ENCODE results near the gene SLC44A5. TPM values are rescaled to one million over a fixed set of nuclear protein-coding genes. Genes with fewer than 3 reads are reported as not detected.

SLC44A5 gene
- total and polyA plus RNA-seq, 2 experiments from 2014 or later, result 3.3 to 11.7 TPM

GRCh38 chr1:75203415-75204277, 407.3 kb downstream of the SLC44A5 start:
- Histone ChIP-seq H3K79me2 (replicated peaks; ENCODE audit: insufficient read depth) (no peaks in the 10 kb centered on the region), H3K4me2 (no peak overlapping the region), H4K20me1 (replicated peaks; ENCODE audit: insufficient read depth) (no peaks in the 10 kb centered on the region; the same call in 1 of the 2 replicates), H3K4me3 (no peak overlapping the region), H3F3A (replicated peaks; ENCODE audit: low read depth) (no peaks in the 10 kb centered on the region), H3K27ac (ENCODE audit: low read depth) (no peak overlapping the region), H3K36me3 (ENCODE audit: insufficient read depth) (no peaks in the 10 kb centered on the region), H3K9me2 (ENCODE audit: insufficient read depth) (no peaks in the 10 kb centered on the region), H3K27me3 (ENCODE audit: insufficient read depth) (no peaks in the 10 kb centered on the region), H3K4me1 (ENCODE audit: insufficient read depth) (peaks cover 5% of the 10 kb centered on the region; the same call in 1 of the 2 replicates), H2AFZ (no peak overlapping the region)
- ATAC-seq (peak; percentile 72), DNase-seq (ENCODE audit: low spot score) (peak; percentile 76)
- Mint-ChIP-seq H3K27me3 (ENCODE audit: insufficient read depth, low read depth, poor library complexity) (no peaks in the 10 kb centered on the region), H3K27ac (no peak overlapping the region), H3K4me1 (peaks cover 10% of the 10 kb centered on the region; the same call in 2 of the 3 replicates), H3K9me3 (no peaks in the 10 kb centered on the region), H3K4me3 (no peak overlapping the region), H3K36me3 (ENCODE audit: low read depth) (no peaks in the 10 kb centered on the region)
- TF ChIP-seq CTCF (conservative IDR thresholded peaks at IDR 0.05; ENCODE audit: low read depth in 2 of 2) (peak; percentile 81 to 99), EZH2 (IDR thresholded peaks at IDR 0.05; ENCODE audit: low read depth, unreplicated experiment) (no peak)

DNA sequence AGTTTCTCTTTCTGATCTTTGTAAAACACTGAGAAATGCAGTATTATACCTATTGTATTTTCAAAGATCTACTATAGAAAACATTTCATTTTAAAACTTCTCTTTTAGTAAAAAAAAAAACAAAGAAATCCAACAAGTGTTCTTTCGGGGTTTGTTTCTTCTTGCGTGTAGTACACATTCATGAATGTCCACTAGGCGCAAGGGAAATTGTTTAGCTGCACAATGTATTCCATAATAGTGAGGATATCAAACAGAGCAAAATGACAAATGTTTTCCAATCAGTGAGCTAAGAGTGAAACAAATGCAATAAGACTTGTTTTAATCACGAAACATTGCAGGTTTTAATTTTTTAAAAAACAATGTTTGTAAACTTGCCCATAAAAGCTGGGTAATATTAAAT, 408.2 kb downstream of the SLC44A5 start:
- no peak overlapping the region for H3K4me3 ChIP-seq
- DNase-seq (ENCODE audit: low spot score) (no peak), ATAC-seq (no peak)
- TF ChIP-seq ETS1 (IDR thresholded peaks at IDR 0.05) (no peak), POLR2AphosphoS5 (IDR thresholded peaks at IDR 0.05; ENCODE audit: low read depth) (no peak), NANOG (IDR thresholded peaks at IDR 0.05; ENCODE audit: borderline replicate concordance) (no peak), CTCF (conservative IDR thresholded peaks at IDR 0.05; ENCODE audit: low read depth in 2 of 2) (no peak), EZH2phosphoT487 (IDR thresholded peaks at IDR 0.05; ENCODE audit: unreplicated experiment) (no peak), STAT1 (IDR thresholded peaks at IDR 0.05; ENCODE audit: unreplicated experiment) (no peak), JUNB (IDR thresholded peaks at IDR 0.05; ENCODE audit: unreplicated experiment) (no peak)
- TF ChIP-seq, protein P1, sequence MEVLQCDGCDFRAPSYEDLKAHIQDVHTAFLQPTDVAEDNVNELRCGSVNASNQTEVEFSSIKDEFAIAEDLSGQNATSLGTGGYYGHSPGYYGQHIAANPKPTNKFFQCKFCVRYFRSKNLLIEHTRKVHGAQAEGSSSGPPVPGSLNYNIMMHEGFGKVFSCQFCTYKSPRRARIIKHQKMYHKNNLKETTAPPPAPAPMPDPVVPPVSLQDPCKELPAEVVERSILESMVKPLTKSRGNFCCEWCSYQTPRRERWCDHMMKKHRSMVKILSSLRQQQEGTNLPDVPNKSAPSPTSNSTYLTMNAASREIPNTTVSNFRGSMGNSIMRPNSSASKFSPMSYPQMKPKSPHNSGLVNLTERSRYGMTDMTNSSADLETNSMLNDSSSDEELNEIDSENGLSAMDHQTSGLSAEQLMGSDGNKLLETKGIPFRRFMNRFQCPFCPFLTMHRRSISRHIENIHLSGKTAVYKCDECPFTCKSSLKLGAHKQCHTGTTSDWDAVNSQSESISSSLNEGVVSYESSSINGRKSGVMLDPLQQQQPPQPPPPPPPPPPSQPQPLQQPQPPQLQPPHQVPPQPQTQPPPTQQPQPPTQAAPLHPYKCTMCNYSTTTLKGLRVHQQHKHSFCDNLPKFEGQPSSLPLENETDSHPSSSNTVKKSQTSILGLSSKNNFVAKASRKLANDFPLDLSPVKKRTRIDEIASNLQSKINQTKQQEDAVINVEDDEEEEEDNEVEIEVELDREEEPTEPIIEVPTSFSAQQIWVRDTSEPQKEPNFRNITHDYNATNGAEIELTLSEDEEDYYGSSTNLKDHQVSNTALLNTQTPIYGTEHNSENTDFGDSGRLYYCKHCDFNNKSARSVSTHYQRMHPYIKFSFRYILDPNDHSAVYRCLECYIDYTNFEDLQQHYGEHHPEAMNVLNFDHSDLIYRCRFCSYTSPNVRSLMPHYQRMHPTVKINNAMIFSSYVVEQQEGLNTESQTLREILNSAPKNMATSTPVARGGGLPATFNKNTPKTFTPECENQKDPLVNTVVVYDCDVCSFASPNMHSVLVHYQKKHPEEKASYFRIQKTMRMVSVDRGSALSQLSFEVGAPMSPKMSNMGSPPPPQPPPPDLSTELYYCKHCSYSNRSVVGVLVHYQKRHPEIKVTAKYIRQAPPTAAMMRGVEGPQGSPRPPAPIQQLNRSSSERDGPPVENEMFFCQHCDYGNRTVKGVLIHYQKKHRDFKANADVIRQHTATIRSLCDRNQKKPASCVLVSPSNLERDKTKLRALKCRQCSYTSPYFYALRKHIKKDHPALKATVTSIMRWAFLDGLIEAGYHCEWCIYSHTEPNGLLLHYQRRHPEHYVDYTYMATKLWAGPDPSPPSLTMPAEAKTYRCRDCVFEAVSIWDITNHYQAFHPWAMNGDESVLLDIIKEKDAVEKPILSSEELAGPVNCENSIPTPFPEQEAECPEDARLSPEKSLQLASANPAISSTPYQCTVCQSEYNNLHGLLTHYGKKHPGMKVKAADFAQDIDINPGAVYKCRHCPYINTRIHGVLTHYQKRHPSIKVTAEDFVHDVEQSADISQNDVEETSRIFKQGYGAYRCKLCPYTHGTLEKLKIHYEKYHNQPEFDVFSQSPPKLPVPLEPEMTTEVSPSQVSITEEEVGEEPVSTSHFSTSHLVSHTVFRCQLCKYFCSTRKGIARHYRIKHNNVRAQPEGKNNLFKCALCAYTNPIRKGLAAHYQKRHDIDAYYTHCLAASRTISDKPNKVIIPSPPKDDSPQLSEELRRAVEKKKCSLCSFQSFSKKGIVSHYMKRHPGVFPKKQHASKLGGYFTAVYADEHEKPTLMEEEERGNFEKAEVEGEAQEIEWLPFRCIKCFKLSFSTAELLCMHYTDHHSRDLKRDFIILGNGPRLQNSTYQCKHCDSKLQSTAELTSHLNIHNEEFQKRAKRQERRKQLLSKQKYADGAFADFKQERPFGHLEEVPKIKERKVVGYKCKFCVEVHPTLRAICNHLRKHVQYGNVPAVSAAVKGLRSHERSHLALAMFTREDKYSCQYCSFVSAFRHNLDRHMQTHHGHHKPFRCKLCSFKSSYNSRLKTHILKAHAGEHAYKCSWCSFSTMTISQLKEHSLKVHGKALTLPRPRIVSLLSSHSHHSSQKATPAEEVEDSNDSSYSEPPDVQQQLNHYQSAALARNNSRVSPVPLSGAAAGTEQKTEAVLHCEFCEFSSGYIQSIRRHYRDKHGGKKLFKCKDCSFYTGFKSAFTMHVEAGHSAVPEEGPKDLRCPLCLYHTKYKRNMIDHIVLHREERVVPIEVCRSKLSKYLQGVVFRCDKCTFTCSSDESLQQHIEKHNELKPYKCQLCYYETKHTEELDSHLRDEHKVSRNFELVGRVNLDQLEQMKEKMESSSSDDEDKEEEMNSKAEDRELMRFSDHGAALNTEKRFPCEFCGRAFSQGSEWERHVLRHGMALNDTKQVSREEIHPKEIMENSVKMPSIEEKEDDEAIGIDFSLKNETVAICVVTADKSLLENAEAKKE (CRISPR knock-in tag; IDR thresholded peaks at IDR 0.05), result no peak

More for the DNA sequence above, 408.2 kb downstream of the SLC44A5 start:
- Histone ChIP-seq H3K79me2 (replicated peaks; ENCODE audit: insufficient read depth) (no peaks in the 10 kb centered on the region), H3K27me3 (ENCODE audit: insufficient read depth) (no peaks in the 10 kb centered on the region), H4K20me1 (replicated peaks; ENCODE audit: insufficient read depth) (no peaks in the 10 kb centered on the region; the same call in 1 of the 2 replicates), H3K36me3 (ENCODE audit: insufficient read depth) (no peaks in the 10 kb centered on the region), H3K27ac (ENCODE audit: low read depth) (no peak overlapping the region), H2AFZ (no peak overlapping the region), H3K4me2 (no peak overlapping the region), H3K9me2 (ENCODE audit: insufficient read depth) (no peaks in the 10 kb centered on the region), H3F3A (replicated peaks; ENCODE audit: low read depth) (no peaks in the 10 kb centered on the region), H3K4me1 (ENCODE audit: insufficient read depth) (peaks cover 5% of the 10 kb centered on the region; the same call in 1 of the 2 replicates)
- peaks cover 9% of the 10 kb centered on the region; the same call in 2 of the 3 replicates for H3K4me1 Mint-ChIP-seq
- no peak overlapping the region for H3K27ac Mint-ChIP-seq
- no peaks in the 10 kb centered on the region for H3K36me3 Mint-ChIP-seq (ENCODE audit: low read depth)
- H3K4me3 Mint-ChIP-seq, result no peak overlapping the region
- no peaks in the 10 kb centered on the region for H3K27me3 Mint-ChIP-seq (ENCODE audit: insufficient read depth, low read depth, poor library complexity)
- H3K9me3 Mint-ChIP-seq, result no peaks in the 10 kb centered on the region
